PFSK-1 (cell line): ENCODE data around the gene MYLK3.

Source experiments
- FOXP2 ChIP-seq: optimal IDR thresholded peaks from 2 replicates; pipeline ENCODE3; 2011; ENCODE audit warnings: borderline replicate concordance, control low read depth, inconsistent platforms; ENCODE audit not compliant: insufficient read depth; ENCODE audit errors: extremely low read length, extremely low read depth
- POLR2AphosphoS5 ChIP-seq: IDR thresholded peaks from 2 replicates; pipeline ENCODE4 v1.6.1; 2012; ENCODE audit warnings: low read depth, mild to moderate bottlenecking, control low read depth, low read length, moderate library complexity
- SIN3A ChIP-seq: IDR thresholded peaks from 2 replicates; pipeline ENCODE4 v1.6.1; 2012; ENCODE audit warnings: mild to moderate bottlenecking, low read length, moderate library complexity, borderline replicate concordance; ENCODE audit not compliant: insufficient read depth
- TF ChIP-seq, protein P1 (sequence below), 2 experiments: IDR thresholded peaks; 2 replicates each; pipeline versions ENCODE4 v1.6.1 to v1.8.0; 2011 to 2012; ENCODE audit warnings: low read depth in 2 of 2, low read length in 2 of 2, control low read depth in 1 of 2, inconsistent platforms in 1 of 2, mild to moderate bottlenecking in 1 of 2, moderate library complexity in 1 of 2; ENCODE audit not compliant: insufficient read depth in 1 of 2

DNA sequence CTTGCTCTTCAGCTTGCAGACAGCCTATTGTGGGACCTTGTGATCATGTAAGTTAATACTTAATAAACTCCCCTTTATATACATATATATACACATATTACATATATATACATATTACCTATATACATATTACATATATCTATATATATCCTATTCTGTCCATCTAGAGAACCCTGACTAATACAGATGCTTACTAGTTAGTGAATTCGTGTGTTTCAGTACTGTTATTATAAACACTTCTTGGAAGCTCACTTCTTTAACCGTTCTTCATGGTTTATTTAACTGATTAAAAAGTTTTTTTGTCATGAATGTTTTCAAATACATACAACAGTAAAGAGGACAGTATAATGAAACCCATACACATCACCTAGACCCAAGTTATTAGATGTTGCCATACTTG lies 46.1 kb downstream of the MYLK3 start:
- TF ChIP-seq SIN3A (no peak), FOXP2 (no peak), POLR2AphosphoS5 (no peak)
- TF ChIP-seq, protein P1, sequence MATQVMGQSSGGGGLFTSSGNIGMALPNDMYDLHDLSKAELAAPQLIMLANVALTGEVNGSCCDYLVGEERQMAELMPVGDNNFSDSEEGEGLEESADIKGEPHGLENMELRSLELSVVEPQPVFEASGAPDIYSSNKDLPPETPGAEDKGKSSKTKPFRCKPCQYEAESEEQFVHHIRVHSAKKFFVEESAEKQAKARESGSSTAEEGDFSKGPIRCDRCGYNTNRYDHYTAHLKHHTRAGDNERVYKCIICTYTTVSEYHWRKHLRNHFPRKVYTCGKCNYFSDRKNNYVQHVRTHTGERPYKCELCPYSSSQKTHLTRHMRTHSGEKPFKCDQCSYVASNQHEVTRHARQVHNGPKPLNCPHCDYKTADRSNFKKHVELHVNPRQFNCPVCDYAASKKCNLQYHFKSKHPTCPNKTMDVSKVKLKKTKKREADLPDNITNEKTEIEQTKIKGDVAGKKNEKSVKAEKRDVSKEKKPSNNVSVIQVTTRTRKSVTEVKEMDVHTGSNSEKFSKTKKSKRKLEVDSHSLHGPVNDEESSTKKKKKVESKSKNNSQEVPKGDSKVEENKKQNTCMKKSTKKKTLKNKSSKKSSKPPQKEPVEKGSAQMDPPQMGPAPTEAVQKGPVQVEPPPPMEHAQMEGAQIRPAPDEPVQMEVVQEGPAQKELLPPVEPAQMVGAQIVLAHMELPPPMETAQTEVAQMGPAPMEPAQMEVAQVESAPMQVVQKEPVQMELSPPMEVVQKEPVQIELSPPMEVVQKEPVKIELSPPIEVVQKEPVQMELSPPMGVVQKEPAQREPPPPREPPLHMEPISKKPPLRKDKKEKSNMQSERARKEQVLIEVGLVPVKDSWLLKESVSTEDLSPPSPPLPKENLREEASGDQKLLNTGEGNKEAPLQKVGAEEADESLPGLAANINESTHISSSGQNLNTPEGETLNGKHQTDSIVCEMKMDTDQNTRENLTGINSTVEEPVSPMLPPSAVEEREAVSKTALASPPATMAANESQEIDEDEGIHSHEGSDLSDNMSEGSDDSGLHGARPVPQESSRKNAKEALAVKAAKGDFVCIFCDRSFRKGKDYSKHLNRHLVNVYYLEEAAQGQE (IDR thresholded peaks at IDR 0.05; ENCODE audit: insufficient read depth in 1 of 2, low read depth in 2 of 2, low read length in 2 of 2) = no peak
